NK-92 (cell line): ENCODE results near the gene WDR90.
A peak's percentile ranks its signal among the peaks of the same experiment; 100 is the strongest.

ENCODE experiments used
- DNase-seq: peaks from one replicate; lab custom pipeline; 2025; ENCODE audit not compliant: unreplicated experiment; lab: John Stamatoyannopoulos, UW

WDR90 gene

GRCh38 chr16:648781-649589 is at the start of gene WDR90:
TSS of gene WDR90 (plus strand) at chr16:649365. CDS start at chr16:649417, 52 bp downstream.
- DNase-seq, result peak; percentile 54

- no peak for DNase-seq
Measured at GRCh38 chr16:600781-601180, 48.4 kb upstream of the WDR90 start.

- DNase-seq, result no peak
Measured at GRCh38 chr16:603933-604332, 45.2 kb upstream of the WDR90 start.

- no peak for DNase-seq
Measured at GRCh38 chr16:606656-607307, 42.4 kb upstream of the WDR90 start.

GRCh38 chr16:608019-608418 is 41.1 kb upstream of the WDR90 start:
- no peak for DNase-seq

GRCh38 chr16:609316-609715 is 39.8 kb upstream of the WDR90 start:
- no peak for DNase-seq

- no peak for DNase-seq
Measured at GRCh38 chr16:609984-610383, 39.2 kb upstream of the WDR90 start.

GRCh38 chr16:610513-611381 is 38.4 kb upstream of the WDR90 start:
- DNase-seq, result no peak

- DNase-seq, result no peak
Measured at GRCh38 chr16:615122-615521, 34.0 kb upstream of the WDR90 start.

- DNase-seq, result no peak
Measured at GRCh38 chr16:616733-617586, 32.2 kb upstream of the WDR90 start.

- DNase-seq, result no peak
Measured at GRCh38 chr16:617855-618254, 31.3 kb upstream of the WDR90 start.

GRCh38 chr16:619476-620100 is 29.6 kb upstream of the WDR90 start:
- DNase-seq, result no peak

- DNase-seq, result no peak
Measured at GRCh38 chr16:620700-621525, 28.3 kb upstream of the WDR90 start.

GRCh38 chr16:621526-622105 is 27.5 kb upstream of the WDR90 start:
- no peak for DNase-seq

GRCh38 chr16:622920-623280 is 26.3 kb upstream of the WDR90 start:
- no peak for DNase-seq

GRCh38 chr16:624526-625070 is 24.6 kb upstream of the WDR90 start:
- DNase-seq, result no peak

- DNase-seq, result no peak
Measured at GRCh38 chr16:625117-625976, 23.8 kb upstream of the WDR90 start.
